Mucosa of gallbladder (tissue), 1 donor: ENCODE measurements around the gene FRMD3. TPM values are rescaled to one million over a fixed set of nuclear protein-coding genes. Genes with fewer than 3 reads are reported as not detected.
"Not testable (repeated sequence)": the region's sequence is repeated elsewhere in the genome, so short reads cannot be mapped to it uniquely, and the experiment has no call there.

Experiments
- DNase-seq: peaks from one replicate; pipeline ENCODE4 v3.0.0-alpha.2; 2020; ENCODE audit warnings: low spot score
- total RNA-seq: library from RNA; stranded (reverse); gene quantifications from one replicate; pipeline ENCODE4 v1.2.1, GENCODE V29; 2021
- donor health status: DM: no; HTN: no; CAD: no.

Gene FRMD3
- total RNA-seq, 1 donor from 2014 or later, result 3.6 TPM

DNA sequence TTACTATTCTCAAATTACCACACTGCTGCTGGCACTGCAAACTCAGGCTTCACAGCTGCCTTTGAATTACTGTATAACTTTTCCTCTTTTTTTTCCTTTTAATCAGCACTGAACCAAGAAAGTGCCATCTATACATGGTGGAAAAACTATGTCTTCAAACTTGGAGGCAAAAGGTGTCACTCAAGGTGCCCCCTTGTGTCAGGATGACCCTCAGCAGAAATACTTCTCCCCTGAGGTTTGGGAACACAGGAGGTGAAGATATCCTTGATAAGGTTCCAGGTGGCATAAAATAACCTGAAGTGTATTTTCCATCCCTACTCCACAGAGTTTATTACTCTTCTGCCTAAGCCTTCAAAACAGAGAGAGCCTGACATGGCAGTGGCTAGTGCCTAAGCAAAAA, 14.5 kb downstream of the FRMD3 start:
- no peak for DNase-seq

DNA sequence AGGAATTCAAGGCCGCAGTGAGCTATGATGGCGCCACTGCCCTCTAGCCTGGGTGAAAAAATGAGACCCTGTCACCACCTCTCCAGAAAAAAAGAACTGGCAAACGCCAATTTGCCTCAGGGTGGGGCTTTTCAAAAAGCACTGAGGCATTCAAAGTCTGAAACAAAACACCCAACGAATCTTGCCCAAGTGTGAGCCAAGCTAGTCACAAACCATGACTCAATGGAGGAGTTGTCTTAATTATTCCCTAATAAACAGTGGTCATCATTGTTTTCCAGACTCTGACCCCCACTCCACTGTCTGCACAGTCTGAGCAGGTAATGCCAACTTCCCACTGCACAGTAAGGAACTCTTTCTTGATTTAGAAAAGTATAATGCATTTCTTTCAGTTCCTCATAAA, 16.8 kb downstream of the FRMD3 start:
- DNase-seq, result no peak

DNA sequence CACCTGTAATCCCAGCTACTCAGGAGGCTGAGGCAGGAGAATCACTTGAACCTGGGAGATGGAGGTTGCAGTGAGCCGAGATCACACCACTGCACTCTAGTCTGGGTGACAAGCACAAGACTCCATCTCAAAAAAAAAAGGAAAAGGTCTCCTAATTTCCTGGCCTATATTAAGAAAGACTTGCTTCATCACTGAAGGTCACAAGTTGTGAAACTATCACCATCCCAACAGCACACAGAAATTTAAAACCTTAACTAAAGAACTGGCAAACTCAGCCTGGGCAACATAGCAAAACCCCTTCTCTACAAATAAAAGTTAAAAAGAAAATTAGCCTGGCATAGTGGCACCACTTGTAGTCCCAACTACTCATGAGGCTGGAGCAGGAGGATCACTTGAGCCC, 17.2 kb downstream of the FRMD3 start:
- no peak for DNase-seq

DNA sequence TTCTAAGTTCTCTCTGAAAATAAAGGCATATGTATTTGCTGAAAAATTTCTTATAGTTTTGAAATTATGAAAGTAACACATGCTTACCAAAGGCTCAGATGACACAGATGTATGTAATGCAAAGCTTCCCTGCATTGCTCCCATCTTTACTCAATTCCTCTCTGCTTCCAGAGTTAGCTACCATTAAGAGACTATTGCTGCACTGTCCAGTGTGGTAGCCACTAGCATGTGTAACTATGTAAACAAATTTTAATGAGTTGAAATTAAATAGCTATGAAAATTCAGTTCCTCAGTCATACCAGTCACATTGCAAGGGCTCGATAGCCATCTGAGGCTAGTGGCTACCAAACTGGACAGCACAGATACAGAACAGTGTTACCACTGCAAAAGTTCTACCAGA, 17.9 kb downstream of the FRMD3 start:
- no peak for DNase-seq

DNA sequence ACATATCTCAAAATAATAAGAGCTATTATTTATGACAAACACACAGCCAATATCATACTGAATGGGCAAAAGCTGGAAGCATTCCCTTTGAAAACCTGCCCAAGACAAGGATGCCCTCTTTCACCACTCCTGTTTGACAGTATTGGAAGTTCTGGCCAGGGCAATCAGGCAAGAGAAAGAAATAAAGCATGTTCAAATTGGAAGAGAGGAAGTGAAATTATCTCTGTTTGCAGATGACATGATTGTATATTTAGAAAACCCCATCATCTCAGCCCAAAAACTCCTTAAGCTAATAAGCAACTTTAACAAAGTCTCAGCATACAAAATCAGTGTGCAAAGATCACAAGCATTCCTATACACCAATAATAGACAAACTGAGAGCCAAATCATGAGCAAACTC, 20.2 kb downstream of the FRMD3 start:
- not testable (repeated sequence) for DNase-seq

DNA sequence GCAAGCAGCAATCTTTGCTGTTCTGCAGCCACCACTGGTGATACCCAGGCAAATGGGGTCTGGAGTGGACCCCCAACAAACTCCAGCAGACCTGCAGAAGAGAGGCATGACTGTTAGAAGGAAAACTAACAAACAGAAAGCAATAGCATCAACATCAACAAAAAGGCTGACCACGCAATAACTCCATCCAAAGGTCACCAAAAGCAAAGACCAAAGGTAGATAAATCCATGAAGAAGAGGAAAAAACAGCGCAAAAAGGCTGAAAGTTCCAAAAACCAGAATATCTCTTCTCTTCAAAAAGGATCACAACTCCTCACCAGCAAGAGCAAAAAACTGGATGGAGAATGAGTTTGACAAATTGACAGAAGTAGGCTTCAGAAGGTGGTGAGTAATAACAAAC, 23.4 kb downstream of the FRMD3 start:
- no peak for DNase-seq

DNA sequence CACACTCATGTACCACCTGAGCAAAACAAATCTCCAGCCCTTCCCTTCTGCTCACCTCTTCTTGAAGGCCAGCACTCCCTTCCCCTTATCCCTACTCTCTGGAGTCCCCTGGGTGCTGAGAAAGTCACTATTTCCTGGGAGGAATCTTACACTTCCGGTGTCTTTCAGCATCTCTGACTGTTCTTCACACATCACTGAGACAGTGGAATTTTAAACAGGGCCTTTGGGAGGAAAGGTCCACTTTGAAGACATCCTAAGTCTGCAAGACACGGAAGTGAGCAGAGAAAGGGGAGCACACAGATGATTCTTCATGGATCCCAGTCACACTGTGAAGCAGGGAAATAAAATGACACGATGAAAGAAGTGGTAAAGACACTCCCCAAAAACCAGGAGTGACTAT, 25.6 kb downstream of the FRMD3 start:
- DNase-seq, result no peak

DNA sequence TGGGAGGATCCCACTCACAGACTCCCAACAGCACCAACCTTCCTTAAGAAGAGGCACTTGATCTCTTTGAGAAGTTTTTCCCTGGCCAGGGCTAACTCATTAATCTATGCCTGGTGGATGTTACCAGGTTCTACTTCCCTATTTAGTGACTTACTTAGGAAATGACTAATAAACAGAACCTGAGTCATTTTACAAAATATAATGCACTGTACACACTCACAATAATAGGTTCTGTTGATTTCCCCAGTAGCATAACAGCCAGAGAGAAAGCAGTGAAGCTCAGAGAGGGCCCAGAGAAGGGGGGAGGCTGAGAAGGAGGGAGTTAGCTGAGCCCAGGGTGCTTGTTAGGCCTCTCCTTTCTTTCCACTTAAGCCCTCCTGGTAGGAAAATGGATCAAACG, 27.1 kb downstream of the FRMD3 start:
- no peak for DNase-seq

DNA sequence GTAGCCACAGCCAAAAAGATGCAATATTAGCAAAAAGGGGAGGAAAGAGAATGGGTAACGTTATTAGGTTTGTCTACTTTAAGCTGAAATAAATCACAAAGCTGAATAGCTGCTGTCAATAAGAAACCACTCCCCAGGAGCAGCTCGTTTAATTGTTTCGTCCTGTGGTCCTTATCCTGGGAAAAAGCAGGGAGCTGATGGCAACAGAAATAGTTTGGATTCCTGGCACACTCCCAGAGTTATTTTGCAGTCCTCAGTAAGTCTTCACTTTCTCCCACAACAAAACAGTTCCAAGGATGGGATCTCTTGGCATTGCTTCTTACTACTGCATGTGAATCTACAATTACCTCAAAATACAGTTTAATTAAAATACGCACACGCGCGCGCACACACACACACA, 28.8 kb downstream of the FRMD3 start:
- DNase-seq, result no peak

DNA sequence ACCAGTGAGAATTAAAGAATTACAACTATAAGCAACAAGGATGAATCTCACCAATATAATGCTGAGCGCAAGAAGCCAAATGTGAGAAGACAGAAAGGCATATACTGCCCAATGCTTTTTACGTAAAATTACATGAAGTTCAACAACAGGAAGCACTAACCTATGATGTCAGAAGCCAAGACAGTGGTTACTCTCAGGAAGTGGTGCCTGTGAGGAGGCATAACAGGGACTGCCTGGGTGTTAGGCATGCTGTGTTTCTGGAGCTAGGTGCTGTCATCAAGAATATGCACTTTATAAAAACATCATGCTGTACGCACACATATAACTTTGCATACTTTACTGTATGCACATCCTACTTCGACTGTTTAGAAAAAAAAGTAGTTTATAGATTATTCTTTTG, 30.1 kb downstream of the FRMD3 start:
- no peak for DNase-seq

DNA sequence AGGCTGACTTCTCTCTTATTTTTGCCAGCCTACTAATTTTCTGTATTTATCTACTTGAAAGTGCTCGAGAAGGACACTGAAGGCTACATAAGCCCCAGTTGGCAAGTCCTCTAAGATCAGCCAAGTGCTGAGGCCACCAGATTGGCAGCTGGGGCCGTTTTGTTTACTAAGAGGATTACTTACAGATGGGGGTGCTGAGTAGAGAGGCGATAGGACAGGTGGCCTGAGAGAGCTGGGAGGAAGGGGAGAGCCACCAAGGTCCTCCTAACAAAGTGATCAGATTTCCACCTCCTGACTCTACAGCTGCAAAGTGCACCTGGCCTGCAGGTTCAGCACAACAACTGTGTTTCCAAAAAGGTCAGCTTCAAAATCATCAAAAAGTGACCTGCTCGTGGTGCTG, 32.9 kb downstream of the FRMD3 start:
- no peak for DNase-seq

DNA sequence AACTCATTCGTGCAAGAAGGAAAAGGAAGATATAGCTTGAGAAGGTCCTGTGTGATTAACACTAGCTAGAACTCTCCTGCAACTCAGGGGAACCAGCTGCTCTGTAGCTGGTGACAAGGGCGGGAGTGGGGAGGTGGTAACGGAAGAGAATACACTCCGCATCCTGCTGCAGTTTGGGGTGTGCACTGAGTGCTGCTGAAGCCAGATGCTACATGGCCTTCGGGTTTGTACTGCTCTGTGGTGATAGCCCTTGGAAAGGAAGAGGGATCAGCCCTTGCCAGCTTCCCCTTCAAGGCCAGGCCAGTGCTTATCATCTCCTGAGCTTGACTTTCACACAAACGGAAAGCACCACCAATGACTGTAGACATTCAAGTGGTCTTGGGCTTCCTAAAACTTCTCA, 34.3 kb downstream of the FRMD3 start:
- no peak for DNase-seq

DNA sequence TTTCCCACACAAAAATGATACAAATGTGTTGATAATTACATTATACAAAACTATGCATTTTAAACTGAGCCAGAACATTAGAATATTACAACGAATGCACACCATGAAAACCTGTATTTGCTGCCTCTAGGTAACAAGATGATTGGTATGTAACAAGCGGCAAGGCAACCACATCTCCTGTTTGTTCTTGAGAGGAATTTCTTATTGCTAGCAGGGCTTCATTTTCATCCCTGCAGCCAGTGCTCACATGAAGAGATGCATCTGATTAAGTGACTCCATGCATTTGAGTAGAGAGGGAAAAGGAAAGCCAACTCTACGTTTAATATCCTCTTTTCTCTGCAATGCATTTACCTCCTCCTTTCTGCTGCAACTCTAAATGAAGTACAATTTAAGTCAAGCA, 36.6 kb downstream of the FRMD3 start:
- no peak for DNase-seq

DNA sequence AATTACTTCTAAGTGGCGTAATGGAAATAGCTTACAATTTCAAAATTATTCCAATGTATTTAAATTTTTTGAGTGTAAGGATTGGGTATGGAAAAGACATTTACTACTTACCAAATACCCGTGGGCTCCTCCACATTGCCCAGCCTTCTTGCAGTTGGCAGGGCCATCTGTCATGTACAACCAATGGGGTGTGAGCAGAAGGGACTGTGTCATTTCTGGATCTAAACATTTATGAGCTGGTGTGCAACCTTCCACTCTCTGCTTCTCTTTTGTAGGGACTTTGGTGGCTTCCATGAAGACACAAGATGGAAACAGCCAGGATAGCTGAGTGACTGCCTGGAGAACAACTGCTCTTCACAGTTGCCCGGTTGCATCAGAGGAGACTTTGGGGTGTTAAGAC, 40.8 kb downstream of the FRMD3 start:
- DNase-seq, result no peak

DNA sequence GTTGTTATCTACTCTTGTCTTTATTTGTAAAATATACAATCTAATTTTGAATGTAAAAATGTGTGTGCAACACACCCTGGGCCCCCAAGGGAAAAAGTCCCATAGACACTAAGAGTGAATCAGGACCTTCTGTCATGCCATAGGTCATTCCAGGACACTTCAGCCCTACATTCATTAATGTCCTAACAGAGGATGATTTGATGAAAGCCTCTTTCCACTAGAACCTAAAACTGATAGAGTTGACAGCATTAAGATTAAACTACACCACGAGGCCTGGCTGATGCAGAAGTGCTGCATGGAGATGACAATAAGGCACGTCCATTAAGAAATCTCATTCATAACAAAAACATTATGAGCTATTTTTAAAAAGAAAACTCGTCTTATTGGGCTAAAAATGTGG, 46.2 kb downstream of the FRMD3 start:
- DNase-seq, result no peak

DNA sequence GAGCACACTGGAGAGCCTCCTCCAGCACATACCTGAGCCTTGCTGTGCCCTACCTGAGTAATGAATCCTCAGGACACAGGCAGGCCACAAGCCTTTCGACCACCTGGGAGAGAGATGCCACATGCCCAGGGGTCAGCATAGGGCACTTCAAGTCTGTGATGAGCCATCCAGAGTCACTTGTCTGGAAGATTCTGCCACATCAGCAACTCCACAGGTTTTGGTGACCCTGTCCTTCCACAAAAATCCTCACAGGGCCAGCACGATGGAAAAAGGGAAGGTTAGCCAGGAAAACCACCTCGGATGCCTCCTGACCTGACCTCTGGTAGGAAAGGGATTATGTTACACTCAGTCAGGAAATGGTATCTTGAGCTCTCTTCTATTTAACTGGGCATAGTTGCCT, 46.8 kb downstream of the FRMD3 start:
- DNase-seq, result no peak

DNA sequence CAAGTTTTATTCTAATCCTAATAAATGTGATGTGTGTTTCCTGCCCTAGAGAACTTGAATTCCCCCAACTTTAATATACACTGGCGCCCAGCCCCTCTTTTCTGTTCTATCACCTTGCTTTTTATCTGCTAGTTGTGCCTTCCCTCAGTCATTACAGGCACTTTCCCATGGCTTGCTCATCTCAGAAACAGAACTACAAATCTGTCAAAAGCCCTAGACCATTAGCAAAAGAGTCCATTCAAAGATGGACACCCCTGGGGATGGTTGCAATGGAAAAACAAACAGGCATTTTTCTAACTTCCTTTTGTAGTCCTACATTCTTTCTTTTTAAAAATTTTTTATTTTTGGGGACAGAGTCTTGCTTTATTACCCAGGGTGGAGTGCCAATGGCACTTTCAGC, 48.2 kb downstream of the FRMD3 start:
- no peak for DNase-seq

DNA sequence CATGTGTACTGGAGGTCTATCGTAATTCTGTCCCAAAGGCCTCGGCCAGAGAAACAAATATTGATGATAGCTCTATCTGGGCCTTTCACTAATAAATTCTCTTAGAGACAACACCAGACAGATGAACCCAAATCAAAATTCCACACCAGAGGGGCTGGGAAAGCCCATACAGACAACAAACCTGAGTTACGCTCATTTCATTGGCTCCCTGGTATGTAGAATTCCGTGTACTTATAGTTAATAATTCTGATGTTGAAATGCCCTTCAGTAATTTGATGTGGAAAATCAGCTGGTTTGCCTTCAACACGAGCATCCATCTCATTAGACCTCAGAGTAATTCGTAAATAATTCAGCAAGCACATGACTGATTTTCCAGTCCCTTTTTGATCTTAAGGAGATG, 53.2 kb downstream of the FRMD3 start:
- no peak for DNase-seq

DNA sequence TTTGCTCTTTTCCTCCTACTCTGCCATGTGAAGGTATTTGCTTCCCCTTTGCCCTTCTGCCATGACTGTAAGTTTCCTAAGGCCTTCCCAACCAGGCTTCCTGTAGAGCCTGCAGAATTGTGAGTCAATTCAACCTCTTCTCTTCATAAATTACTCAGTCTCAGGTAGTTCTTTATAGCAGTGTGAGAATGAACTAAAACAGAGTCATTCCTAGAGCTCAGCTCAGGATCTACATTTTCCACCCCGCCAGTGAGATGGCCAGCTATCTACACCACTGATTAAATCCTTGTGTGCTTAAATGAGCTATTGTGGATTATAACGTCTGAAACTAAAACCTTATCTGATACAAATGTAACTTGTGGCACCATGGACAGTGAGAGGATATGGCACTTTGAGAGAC, 55.0 kb downstream of the FRMD3 start:
- DNase-seq, result no peak

DNA sequence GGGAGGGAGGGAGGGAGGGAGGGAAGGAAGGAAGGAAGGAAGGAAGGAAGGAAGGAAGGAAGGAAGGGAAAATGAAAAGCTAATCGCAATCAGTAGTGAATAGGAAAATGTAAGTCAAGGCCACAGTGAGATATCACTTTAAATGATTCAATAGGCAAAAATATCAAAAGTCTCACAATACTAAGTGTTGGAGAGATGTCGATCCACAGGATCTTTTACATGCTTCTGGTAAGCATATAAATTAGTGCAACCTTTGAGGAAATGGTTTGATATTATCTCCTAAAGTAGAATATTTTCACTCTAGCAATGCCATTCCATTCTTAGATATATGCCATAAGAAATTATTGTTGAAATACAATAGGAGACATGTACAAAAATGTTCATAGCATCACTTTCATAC, 58.4 kb downstream of the FRMD3 start:
- DNase-seq, result no peak

DNA sequence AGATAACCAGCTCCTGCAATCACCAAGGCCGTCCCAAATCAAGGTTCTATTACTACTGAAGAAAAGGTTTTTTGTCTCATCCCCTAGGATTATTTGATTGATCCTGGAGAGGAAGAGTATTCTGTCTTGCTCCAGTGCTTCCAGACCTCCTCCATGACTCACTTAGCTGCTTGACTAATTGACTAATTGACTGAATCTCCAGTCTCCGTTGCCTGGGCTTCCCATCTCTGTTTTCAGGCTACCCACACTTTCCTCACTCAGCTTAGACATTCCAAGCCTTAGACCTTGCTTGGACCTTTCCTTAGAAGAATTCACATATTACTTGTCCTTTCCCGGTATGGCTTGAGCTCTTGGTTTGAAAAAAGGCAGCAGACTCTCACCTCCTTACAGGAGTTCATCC, 60.6 kb downstream of the FRMD3 start:
- DNase-seq, result no peak

DNA sequence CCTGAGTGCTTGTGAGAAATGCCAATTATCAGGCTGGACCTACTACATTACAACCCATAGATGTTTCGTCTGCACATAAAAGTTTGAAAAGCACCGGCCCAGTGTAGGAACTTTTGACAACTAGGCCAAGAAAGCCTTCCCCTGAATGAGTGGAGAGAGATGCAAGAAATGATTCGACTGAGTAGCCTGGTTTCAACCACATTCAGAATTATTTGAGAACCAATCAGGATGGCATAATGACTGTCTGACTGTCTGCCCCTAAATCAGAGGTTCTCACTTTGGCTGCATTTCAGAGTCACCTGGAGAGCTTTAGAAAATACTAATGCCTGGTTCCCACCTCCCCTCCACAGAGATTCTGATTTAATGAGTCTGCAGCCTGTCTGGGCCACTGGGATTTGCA, 61.1 kb downstream of the FRMD3 start:
- no peak for DNase-seq

DNA sequence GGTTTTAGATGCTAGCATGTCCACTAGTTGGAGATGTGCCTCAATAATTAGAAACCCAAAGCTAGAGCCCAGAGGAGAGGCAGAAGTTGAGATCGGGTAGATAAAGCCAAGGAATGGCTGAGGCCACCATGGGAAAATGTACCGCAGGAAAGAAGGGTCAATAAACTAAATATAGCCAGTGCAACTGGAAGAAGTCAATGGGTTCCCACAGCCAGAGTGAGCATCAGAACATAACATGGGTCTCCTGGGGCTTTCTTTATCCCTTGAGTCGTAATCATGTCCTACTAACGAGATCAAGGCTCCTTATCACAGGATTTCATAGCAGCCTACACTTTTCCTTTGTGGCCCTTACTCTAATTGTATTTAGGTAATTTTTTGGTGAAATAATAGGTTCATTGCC, 61.7 kb downstream of the FRMD3 start:
- DNase-seq, result no peak

DNA sequence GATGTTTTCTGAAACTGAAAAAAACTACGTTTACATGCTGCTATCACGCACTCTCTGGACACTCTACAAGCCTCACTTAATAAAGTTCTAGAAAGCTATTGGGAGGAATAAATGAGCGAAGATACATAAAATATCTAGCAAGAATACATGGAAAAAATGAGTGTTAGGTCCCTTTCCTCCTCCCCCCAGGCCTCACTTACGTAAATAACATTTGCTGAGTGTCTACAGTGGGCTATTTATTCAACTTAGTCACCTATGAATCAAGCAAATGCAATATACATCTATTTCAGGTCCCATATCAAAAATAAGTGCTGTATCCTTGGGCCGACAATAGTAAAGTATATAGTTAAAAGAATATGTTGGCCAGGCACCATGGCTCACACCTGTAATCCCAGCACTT, 62.5 kb downstream of the FRMD3 start:
- no peak for DNase-seq

DNA sequence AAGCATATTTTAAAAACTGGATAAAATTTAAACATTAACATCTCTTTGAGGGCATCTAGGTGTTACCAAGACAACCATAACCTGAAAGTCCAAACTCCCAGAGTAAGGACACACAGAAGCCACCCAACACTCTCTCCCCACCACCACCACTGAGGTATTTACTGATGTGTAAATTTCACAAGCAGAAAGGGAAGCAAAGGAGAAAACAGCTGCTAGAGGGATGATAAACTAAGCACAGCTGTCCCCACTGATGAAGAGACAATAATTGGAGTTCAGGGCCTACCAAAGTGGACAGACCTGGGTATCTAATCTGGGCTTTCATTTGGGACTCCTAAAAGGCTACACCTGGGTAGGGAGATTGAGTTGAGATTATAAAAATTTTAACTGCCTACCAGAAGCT, 63.6 kb downstream of the FRMD3 start:
- DNase-seq, result no peak
